GM18951 (cell line): Measurements from ENCODE around the gene TIMM13.
"Not testable (repeated sequence)": the region's sequence is repeated elsewhere in the genome, so short reads cannot be mapped to it uniquely, and the experiment has no call there.

ENCODE experiments used
- POLR2A ChIP-seq: IDR thresholded peaks from 4 replicates; pipeline ENCODE4 v1.6.1; 2011; ENCODE audit warnings: mild to moderate bottlenecking; ENCODE audit not compliant: insufficient read length, insufficient read depth; ENCODE audit errors: extremely low read depth
- in situ Hi-C: fragments of 300-500 bp; cut with MboI; formaldehyde crosslinking; loops from one replicate; pipeline ENCODE4 v1.12.0; 2022; ENCODE audit warnings: low sequenced_read_pairs, mixed read lengths, inconsistent platforms; ENCODE audit not compliant: unreplicated experiment

TIMM13 gene

DNA sequence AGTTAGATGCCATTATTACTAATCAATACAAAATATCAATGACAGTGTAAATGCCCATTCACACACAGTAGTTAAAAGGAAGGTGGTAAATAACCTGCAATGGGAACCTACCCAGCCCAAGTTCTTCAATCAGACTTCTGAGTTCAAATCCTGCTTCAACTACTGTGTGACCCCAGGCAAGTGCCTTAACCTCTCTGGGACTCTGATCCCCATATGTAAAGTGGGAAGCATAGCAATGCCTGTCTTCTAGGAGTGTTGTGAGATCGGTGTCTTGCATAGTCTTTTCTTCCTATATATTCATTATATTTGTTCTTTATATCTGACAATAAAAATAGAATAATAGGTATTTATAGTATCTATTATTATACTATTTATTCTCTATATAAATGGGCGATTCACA lies 6.9 kb downstream of the TIMM13 start:
- in situ Hi-C loops, result no loop called here
- no peak for TF ChIP-seq POLR2A

DNA sequence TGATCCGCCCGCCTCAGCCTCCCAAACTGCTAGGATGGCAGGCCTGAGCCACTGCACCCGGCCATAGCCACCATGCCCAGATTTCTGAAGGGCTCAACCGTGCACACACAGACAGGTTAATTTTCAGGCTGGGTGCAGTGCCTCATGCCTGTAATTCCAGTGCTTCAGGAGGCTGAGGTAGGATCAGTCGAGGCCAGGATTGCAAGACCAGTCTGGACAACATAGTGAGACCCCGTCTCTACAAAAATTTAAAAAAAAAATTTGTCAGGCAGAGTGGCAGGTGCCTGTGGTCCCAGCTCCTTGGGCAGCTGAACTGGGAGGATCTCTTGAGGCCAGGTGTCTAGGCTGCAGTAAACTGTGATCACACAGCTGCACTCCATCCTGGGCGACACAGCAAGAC lies 7.6 kb downstream of the TIMM13 start:
- in situ Hi-C loops, result no loop called here
- TF ChIP-seq POLR2A, result no peak

DNA sequence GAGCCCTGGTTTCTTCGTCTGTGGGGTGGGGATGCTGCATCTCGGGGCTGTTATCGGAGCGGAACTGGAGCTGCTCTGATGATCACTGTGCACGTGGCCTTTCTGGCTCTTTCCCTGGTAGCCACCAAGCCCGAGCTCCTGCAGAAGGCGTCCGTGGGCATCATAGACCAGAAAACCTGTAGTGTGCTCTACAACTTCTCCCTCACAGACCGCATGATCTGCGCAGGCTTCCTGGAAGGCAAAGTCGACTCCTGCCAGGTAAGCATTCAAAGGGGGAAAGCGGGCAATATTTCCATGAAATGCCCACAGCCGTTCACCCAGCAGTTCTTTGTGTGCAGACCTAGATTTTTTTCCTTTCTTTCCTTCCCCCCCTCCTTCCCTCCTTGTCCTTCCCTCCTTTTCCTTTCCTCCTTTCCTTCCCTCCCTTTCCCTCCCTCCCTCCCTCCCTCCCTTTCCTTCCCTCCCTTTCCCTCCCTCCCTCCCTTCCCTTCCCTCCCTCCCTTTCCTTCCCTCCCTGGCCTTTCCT lies 9.4 kb downstream of the TIMM13 start:
- in situ Hi-C loops, result no loop called here
- no peak for TF ChIP-seq POLR2A

DNA sequence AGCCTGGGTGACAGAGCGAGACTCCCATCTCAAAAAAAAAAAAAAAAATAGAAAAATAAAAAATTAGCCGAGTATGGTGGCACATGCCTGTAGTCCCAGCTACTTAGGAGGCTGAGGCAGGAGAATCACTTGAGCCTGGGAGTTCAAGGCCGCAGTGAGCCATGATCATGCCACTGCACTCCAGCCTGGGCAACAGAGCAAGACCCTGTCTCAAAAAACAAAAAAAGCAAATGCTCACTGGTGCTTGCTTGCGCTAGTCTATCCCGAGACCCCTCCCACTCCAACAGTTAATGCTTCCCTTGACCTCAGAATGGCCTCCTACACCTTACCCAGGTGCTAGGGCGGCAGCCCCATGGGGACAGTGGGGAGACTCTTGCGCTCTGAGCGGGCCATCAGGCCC lies 9.9 kb downstream of the TIMM13 start:
- in situ Hi-C loops, result not testable (repeated sequence)

DNA sequence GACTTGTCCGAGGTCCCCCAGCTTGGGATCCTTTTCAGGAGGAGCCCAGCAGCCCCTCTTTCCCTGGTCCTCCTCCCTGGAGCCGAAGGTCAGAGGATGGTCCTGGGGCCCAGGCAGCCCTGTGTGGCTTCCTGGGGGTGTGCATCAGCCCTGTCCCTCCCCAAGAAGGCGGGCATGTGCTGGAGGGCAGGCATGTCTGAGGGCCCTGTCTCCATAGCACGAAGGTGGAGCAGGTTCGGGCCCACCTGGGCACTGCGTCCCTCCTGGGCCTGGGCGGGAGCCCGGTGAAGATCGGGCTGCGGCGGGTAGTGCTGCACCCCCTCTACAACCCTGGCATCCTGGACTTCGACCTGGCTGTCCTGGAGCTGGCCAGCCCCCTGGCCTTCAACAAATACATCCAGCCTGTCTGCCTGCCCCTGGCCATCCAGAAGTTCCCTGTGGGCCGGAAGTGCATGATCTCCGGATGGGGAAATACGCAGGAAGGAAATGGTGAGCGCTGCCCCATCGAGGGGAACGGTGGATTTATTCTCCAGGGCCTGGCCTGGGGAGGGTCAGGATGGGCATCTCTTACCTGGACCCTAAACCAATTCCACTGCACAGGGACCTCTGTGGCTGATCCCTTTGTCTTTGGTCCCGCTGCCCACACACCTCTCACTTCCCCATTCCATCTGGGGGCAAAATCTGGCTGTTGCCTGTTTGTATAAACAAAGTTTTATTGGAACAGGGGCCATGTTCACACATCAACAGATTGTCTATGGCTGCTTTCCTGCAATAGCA lies 10.9 kb downstream of the TIMM13 start:
- no peak for TF ChIP-seq POLR2A
- in situ Hi-C loops, result no loop called here

DNA sequence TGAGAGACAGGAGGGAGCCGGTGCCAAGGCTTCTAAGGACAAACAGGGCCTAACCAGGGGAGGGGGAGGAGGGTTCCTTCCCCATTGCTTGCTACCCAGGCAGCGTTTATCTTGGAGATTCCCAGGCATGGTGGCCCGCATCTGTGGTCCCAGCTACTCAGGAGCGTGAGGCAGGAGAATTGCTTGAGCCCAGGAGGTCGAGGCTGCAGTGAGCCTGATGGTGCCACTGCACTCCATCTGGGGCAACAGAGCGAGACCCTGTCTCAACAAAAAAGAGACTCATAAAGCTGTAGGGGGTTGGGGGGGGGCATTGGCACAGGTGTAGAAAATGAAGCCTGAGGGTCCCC lies 11.4 kb downstream of the TIMM13 start:
- in situ Hi-C loops, result no loop called here
- TF ChIP-seq POLR2A, result no peak

DNA sequence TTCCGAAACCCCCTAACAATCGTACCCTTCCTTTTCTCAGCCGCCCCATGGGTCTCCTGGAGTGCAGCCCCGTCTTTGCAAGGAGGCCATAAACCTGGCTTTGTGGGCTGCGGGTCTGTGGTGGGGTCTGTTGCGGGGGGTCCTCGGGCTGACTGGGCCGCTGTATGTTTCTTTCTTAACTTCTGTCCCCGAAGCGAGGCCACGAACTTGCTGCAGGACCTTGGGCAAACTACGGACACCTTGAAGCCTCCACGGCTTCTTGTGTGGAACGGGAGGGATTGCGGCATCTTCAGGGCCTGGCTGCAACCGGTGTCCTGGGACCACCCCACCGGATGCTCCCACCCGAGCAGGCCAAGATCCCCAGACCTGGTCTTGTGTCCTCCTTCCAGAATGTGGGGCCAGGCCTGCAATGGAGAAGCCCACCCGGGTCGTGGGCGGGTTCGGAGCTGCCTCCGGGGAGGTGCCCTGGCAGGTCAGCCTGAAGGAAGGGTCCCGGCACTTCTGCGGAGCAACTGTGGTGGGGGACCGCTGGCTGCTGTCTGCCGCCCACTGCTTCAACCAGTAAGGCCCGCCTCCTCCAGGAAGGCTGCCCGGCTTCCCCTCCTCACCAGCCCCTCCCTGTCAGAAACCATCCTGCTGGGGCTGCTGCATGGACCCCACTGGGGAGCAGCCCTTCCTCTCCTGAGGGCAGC lies 12.0 kb downstream of the TIMM13 start:
- in situ Hi-C loops, result no loop called here
- TF ChIP-seq POLR2A, result no peak

DNA sequence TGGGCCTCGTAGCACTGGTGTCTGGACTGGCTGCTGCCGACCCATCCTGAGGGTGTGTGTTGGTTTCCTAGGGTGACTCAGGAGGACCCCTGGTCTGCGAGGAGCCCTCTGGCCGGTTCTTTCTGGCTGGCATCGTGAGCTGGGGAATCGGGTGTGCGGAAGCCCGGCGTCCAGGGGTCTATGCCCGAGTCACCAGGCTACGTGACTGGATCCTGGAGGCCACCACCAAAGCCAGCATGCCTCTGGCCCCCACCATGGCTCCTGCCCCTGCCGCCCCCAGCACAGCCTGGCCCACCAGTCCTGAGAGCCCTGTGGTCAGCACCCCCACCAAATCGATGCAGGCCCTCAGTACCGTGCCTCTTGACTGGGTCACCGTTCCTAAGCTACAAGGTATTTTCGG lies 13.8 kb downstream of the TIMM13 start:
- in situ Hi-C loops, result no loop called here
- TF ChIP-seq POLR2A, result no peak

DNA sequence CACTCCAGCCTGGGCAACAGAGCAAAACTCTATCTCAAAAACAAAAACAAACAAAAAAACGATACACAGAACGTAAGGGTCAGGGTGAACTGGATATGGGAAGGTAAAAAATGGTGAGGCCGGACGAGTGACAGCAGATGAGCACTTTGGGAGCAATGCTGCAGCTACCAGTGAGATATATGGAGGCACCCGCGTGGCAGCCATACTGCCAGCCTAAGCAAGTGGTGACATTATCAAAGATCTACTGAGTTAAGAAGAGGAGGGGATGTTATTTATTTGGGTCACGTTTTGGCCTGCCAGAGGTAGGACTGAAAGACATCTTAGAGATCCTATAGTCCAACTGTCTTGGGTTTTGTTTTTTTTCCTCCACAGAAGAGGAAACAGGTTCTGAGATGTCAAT lies 14.2 kb downstream of the TIMM13 start:
- in situ Hi-C loops, result no loop called here
- no peak for TF ChIP-seq POLR2A

DNA sequence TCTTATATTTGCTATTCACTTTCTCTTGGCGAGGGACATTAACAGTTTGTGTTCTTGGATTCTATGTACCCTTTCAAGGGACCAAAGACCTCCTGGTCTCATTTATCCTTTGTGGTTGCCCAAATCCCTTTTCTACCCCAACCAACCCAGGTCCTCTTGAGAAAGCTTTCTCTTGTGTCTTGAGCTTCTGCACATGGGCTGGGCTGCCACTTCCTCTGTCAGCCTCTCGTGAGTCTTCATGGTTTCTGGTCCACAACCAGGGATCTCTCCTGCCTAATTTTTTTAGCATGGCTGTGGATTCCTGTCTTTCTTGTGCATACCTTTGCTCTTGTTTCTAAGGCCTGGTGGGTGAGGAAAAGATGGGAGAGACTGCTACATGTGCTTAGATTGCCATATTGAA lies 14.9 kb downstream of the TIMM13 start:
- in situ Hi-C loops, result no loop called here
- TF ChIP-seq POLR2A, result no peak

DNA sequence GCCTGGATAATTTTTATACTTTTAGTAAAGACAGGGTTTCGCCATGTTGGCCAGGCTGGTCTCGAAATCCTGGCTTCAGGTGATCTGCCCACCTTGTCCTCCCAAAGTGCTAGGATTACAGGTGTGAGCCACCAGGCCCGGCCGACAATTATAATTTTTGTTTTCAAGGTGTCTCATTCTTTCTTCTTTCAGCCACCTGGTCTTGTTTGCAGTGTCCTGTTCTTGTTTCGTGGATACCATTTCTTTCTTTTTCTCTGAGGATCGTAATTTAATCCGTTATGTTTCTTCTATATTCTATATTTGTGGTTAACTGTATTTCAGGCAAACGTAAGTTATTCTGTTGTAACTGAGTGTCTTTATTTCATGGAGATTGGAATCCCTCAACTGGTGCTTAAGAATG lies 15.7 kb downstream of the TIMM13 start:
- in situ Hi-C loops, result no loop called here
- TF ChIP-seq POLR2A, result no peak

DNA sequence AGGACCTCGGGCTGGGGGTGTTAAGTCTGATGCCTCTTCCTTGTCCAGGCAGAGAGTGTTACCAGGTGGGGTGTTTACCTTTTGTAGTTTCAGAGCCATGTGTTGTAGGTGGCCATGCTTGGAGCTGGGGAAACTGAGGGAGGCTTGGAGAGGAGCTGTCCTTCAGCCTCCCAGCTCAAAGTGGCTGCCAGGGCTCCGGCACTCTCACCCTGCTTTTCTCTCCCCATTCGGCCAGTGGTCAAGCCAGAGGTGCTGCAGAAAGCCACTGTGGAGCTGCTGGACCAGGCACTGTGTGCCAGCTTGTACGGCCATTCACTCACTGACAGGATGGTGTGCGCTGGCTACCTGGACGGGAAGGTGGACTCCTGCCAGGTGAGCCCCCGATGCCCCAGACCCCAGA lies 17.4 kb downstream of the TIMM13 start:
- in situ Hi-C loops, result no loop called here
- no peak for TF ChIP-seq POLR2A

DNA sequence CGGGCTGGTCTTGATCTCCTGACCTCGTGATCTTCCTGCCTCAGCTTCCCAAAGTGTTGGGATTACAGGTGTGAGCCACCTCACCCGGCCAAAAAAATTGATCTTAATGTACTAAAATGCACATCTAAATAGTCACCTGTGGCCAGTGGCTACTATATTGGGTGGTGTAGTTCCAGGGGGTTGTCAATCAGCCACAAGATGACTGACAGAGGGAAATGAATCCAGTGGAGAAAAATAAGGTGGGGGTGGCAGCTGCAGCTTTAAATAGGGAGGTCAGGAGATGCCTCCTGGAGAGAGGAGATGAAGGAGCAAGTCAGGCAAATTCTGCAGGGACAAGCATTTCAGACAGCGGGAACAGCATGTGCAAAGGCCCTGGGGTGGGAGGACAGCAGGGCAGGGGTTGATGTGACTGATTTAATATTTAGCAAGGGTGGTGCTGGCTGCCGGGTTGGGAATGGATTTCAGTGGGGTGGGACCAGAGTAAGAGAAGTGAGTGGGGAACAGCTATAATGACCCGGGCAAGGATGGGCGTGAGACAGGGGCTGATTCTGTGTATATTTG lies 18.0 kb downstream of the TIMM13 start:
- in situ Hi-C loops, result no loop called here
- no peak for TF ChIP-seq POLR2A

DNA sequence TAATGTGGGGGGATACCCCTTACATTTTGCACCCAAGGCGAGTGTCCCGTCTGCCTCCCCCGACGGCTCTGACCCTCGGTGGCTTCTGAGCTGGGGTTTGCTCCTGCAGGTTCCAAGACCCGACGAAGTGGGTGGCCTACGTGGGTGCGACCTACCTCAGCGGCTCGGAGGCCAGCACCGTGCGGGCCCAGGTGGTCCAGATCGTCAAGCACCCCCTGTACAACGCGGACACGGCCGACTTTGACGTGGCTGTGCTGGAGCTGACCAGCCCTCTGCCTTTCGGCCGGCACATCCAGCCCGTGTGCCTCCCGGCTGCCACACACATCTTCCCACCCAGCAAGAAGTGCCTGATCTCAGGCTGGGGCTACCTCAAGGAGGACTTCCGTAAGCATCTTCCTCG lies 19.1 kb downstream of the TIMM13 start:
- in situ Hi-C loops, result no loop called here
- no peak for TF ChIP-seq POLR2A

DNA sequence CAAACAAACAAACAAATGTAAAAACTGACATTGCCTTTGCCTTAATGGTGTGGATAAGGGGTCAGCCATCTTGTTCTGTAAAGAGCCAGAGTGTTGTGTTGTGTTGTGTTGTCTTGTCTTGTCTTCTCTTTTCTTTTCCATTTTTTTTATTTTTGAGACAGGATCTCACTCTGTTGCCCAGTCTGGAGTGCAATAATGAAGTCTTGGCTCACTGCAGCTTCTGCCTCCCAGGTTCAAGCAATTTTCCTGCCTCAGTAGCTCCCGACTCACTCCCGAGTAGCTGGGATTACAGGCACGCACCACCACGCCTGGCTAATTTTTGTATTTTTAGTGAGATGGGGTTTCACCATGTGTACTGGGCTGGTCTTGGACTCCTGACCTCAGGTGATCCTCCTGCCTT lies 27.8 kb downstream of the TIMM13 start:
- TF ChIP-seq POLR2A, result no peak
- in situ Hi-C loops, result no loop called here
